ENCODE results near the gene SEMA6A.

DNA sequence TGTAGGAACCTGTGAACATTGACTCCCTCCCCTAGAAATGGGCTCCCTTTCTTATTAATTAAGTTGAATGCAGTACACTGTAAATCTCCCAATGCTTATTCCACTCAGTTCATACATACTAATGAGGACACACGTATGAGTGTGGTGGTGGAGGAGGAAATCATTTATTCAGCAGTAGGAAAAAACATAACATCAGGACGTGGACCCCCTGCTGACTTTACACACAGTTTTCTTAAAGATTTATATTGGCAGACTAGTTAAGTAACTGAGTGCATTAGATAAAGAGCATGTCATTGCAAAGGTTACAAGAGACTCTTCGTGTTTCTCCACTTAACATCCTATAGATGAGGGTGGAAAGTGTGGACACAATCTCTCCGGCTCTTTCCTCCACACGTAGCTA is 37.8 kb upstream of the SEMA6A start:
- no peak for TF ChIP-seq POLR2AphosphoS5 (IDR thresholded peaks at IDR 0.05)
- TF ChIP-seq, protein P1, sequence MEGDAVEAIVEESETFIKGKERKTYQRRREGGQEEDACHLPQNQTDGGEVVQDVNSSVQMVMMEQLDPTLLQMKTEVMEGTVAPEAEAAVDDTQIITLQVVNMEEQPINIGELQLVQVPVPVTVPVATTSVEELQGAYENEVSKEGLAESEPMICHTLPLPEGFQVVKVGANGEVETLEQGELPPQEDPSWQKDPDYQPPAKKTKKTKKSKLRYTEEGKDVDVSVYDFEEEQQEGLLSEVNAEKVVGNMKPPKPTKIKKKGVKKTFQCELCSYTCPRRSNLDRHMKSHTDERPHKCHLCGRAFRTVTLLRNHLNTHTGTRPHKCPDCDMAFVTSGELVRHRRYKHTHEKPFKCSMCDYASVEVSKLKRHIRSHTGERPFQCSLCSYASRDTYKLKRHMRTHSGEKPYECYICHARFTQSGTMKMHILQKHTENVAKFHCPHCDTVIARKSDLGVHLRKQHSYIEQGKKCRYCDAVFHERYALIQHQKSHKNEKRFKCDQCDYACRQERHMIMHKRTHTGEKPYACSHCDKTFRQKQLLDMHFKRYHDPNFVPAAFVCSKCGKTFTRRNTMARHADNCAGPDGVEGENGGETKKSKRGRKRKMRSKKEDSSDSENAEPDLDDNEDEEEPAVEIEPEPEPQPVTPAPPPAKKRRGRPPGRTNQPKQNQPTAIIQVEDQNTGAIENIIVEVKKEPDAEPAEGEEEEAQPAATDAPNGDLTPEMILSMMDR (IDR thresholded peaks at IDR 0.05 in 8 of 11, conservative IDR thresholded peaks at IDR 0.05 in 3 of 11), result no peak
